GM18517 (cell line): ENCODE data around the gene NKX2-2.
"Not testable (repeated sequence)": the region's sequence is repeated elsewhere in the genome, so short reads cannot be mapped to it uniquely, and the experiment has no call there.

ENCODE experiments used
- ATAC-seq: cut with Tn5 transposase; IDR thresholded peaks from one replicate; pipeline ENCODE4 v1.9.1; 2021; ENCODE audit warnings: mild to moderate bottlenecking, moderate library complexity; ENCODE audit not compliant: unreplicated experiment

NKX2-2 gene

GRCh38 chr20:21509597-21510371 is 4.1 kb downstream of the NKX2-2 start:
- ATAC-seq: no peak

GRCh38 chr20:21509079-21509596 is 4.7 kb downstream of the NKX2-2 start:
- ATAC-seq: no peak

GRCh38 chr20:21508230-21509078 is 5.4 kb downstream of the NKX2-2 start:
- no peak for ATAC-seq

- no peak for ATAC-seq
Measured at GRCh38 chr20:21507400-21508229, 6.2 kb downstream of the NKX2-2 start.

- ATAC-seq: no peak
Measured at GRCh38 chr20:21505810-21506530, 7.9 kb downstream of the NKX2-2 start.

GRCh38 chr20:21505161-21505809 is 8.6 kb downstream of the NKX2-2 start:
- ATAC-seq: peak; percentile 48

- ATAC-seq: no peak
Measured at GRCh38 chr20:21504323-21504722, 9.5 kb downstream of the NKX2-2 start.

GRCh38 chr20:21503345-21503744 is 10.5 kb downstream of the NKX2-2 start:
- ATAC-seq: peak; percentile 73

GRCh38 chr20:21501184-21501583 is 12.7 kb downstream of the NKX2-2 start:
- no peak for ATAC-seq

- no peak for ATAC-seq
Measured at GRCh38 chr20:21500599-21500998, 13.3 kb downstream of the NKX2-2 start.

- ATAC-seq: no peak
Measured at GRCh38 chr20:21499641-21500040, 14.2 kb downstream of the NKX2-2 start.

GRCh38 chr20:21498635-21499034 is 15.2 kb downstream of the NKX2-2 start:
- ATAC-seq: no peak

GRCh38 chr20:21498195-21498594 is 15.7 kb downstream of the NKX2-2 start:
- ATAC-seq: no peak

GRCh38 chr20:21496452-21496851 is 17.4 kb downstream of the NKX2-2 start:
- no peak for ATAC-seq

GRCh38 chr20:21493049-21493448 is 20.8 kb downstream of the NKX2-2 start:
- no peak for ATAC-seq

- ATAC-seq: no peak
Measured at GRCh38 chr20:21490105-21490504, 23.8 kb downstream of the NKX2-2 start.

- not testable (repeated sequence) for ATAC-seq
Measured at GRCh38 chr20:21480144-21480543, 33.7 kb downstream of the NKX2-2 start.

GRCh38 chr20:21465799-21466198 is 48.1 kb downstream of the NKX2-2 start:
- no peak for ATAC-seq

- no peak for ATAC-seq
Measured at GRCh38 chr20:21464916-21465315, 48.9 kb downstream of the NKX2-2 start.
